Measurements from ENCODE around the gene PARVB. TPM values are rescaled to one million over a fixed set of nuclear protein-coding genes. Genes with fewer than 3 reads are reported as not detected.
"Not testable (repeated sequence)": the region's sequence is repeated elsewhere in the genome, so short reads cannot be mapped to it uniquely, and the experiment has no call there.

The PARVB gene
- total and polyA plus RNA-seq, 4 experiments from 2014 or later: 3.4 to 17.0 (median 9.8) TPM

DNA sequence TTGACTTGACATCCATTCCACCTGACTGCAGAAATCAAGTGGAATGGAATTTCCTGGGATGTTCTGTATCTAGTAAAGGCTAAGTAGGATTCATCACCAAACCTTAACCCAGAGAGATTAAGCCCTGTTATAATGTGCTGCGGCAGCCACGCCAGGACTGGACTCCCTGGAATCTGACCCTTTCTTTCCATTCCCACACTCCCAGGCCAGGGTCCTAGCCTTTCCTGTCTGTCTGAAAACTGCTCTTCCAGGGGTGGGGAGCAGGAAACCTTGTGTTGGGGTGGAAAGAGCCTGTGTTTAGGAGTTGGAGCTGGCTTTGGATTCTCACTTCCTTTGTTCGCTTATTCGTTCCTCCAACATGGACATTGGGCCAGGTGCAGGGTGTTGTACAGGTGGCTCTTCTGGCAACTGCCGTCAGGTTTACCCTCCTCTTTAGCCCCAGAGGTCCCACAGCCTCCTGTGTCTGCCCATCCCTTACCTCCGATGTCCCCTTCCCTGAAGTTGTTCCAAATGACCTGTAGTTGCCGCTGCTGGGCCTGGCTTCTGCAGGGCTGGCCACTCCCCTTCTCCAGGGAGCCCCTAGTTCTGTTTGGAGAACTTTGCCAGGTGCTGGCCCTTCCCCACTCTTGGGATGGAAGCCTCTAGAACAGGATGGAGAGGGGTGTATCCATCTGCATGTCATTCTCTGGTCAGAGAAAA lies 20.5 kb upstream of the PARVB start:
- CTCF ChIA-PET (ENCODE audit: partially characterized antibody): interaction anchor here (5.8 kb wide), 1 partner anchor 10 kb away, joined by 28 read pairs; no protein-coding TSS in a partner anchor
- H3K27me3 ChIP-seq (ENCODE audit: insufficient read depth, low read length): no peaks in the 10 kb centered on the region

DNA sequence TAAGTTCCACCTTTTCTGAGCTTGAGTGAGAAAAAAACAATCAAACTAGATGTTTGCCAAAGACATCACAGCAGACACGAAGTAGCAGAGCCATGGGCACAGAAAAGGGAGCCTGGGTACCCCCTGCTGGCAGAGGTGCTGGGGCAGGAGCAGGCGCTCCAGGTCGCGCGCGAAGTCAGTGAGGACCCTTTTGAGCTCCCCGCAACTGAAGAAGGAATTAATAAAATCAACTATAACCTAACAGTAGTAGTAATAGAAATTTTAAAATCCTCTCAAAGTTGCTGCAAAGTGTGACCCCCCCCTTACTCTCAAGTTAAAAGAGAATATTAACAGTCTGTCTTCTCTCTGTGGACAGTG lies 20.0 kb upstream of the PARVB start:
- peaks cover 0 to 1% (median 0%) of the 10 kb centered on the region in 4 donors for H3K4me1 Mint-ChIP-seq
- H3K9me3 Mint-ChIP-seq: peaks cover 0 to 7% (median 2%) of the 10 kb centered on the region in 8 donors
- H3K36me3 ChIP-seq (ENCODE audit: insufficient read depth, low read length): no peaks in the 10 kb centered on the region
- peaks cover under 1 to 21% of the 10 kb centered on the region in 2 donors for H3K36me3 Mint-ChIP-seq
- H3K4me3 Mint-ChIP-seq: no peak overlapping the region
- no peaks in the 10 kb centered on the region for H3K27me3 Mint-ChIP-seq
- H3K4me3 ChIP-seq (ENCODE audit: low read length in 2 of 2): no peak overlapping the region
- H3K27ac ChIP-seq (ENCODE audit: low read depth, low read length): no peak overlapping the region
- DNase-seq: no peak
- H3K27me3 ChIP-seq (ENCODE audit: insufficient read depth, low read length): no peaks in the 10 kb centered on the region
- POLR2A ChIA-PET (ENCODE audit: partially characterized antibody): interaction anchor here (1.0 kb wide), 1 partner anchor 23 kb away, joined by 3 read pairs; no protein-coding TSS in a partner anchor
- no peaks in the 10 kb centered on the region for H3K4me1 ChIP-seq (ENCODE audit: insufficient read depth, low read length)
- no peak overlapping the region for H3K27ac Mint-ChIP-seq
- intact Hi-C loops (cut with micrococcal nuclease): no loop called here
- H3K9me3 ChIP-seq (ENCODE audit: control insufficient read depth in 1 of 2, low read length in 2 of 2): no peaks in the 10 kb centered on the region
- CTCF ChIA-PET (ENCODE audit: partially characterized antibody): interaction anchor here (5.8 kb wide), 1 partner anchor 11 kb away, joined by 28 read pairs; no protein-coding TSS in a partner anchor

More for the DNA sequence above, 20.5 kb upstream of the PARVB start:
- Histone ChIP-seq H3K36me3 (ENCODE audit: insufficient read depth, low read length) (no peaks in the 10 kb centered on the region), H3K4me3 (ENCODE audit: low read length in 2 of 2) (no peak overlapping the region), H3K9me3 (ENCODE audit: control insufficient read depth in 1 of 2, low read length in 2 of 2) (no peaks in the 10 kb centered on the region), H3K4me1 (ENCODE audit: insufficient read depth, low read length) (no peaks in the 10 kb centered on the region), H3K27ac (ENCODE audit: low read depth, low read length) (no peak overlapping the region)
- H3K27ac Mint-ChIP-seq: no peak overlapping the region
- DNase-seq: no peak
- H3K4me1 Mint-ChIP-seq: peaks cover 0 to 1% (median 0%) of the 10 kb centered on the region in 4 donors
- H3K36me3 Mint-ChIP-seq: peaks cover 6 to 26% of the 10 kb centered on the region in 2 donors
- POLR2A ChIA-PET (ENCODE audit: partially characterized antibody): no interaction called here
- peaks cover 0 to 7% (median 2%) of the 10 kb centered on the region in 8 donors for H3K9me3 Mint-ChIP-seq
- intact Hi-C loops (cut with micrococcal nuclease): no loop called here
- H3K27me3 Mint-ChIP-seq: no peaks in the 10 kb centered on the region
- no peak overlapping the region for H3K4me3 Mint-ChIP-seq

DNA sequence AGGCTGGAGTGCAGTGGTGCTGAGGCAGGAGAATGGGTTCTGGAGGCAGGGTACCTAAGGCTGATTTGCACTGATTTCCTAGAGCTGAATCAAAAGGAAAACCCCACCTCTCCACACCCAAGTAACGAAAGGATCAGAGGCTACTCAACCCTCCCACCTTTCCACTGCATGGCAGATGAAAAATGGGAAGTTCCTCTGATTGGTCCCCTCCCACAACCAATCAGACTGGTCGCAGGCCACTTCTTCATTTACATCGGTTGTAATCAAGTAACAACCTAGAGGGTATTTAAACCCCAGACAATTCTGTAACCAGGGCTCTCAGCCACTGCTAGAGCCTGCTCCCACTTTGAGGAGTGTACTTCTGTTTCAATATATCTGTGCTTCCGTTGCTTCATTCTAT lies 18.6 kb upstream of the PARVB start:
- Histone ChIP-seq H3K27ac (ENCODE audit: low read depth, low read length) (no peak overlapping the region), H3K36me3 (ENCODE audit: insufficient read depth, low read length) (no peaks in the 10 kb centered on the region), H3K27me3 (ENCODE audit: insufficient read depth, low read length) (no peaks in the 10 kb centered on the region), H3K4me1 (ENCODE audit: insufficient read depth, low read length) (no peaks in the 10 kb centered on the region), H3K9me3 (ENCODE audit: control insufficient read depth in 1 of 2, low read length in 2 of 2) (no peaks in the 10 kb centered on the region), H3K4me3 (ENCODE audit: low read length in 2 of 2) (no peak overlapping the region)
- DNase-seq: no peak
- intact Hi-C loops (cut with micrococcal nuclease): no loop called here
- Mint-ChIP-seq H3K36me3 (peaks cover 0 to 20% of the 10 kb centered on the region in 2 donors), H3K27ac (no peak overlapping the region), H3K4me3 (no peak overlapping the region), H3K27me3 (no peaks in the 10 kb centered on the region), H3K9me3 (peaks cover 0 to 7% (median 2%) of the 10 kb centered on the region in 8 donors), H3K4me1 (peaks cover 0 to 1% (median 0%) of the 10 kb centered on the region in 4 donors)
- POLR2A ChIA-PET (ENCODE audit: partially characterized antibody): no interaction called here
- CTCF ChIA-PET (ENCODE audit: partially characterized antibody): interaction anchor here (5.8 kb wide), 1 partner anchor 12 kb away, joined by 28 read pairs; no protein-coding TSS in a partner anchor

DNA sequence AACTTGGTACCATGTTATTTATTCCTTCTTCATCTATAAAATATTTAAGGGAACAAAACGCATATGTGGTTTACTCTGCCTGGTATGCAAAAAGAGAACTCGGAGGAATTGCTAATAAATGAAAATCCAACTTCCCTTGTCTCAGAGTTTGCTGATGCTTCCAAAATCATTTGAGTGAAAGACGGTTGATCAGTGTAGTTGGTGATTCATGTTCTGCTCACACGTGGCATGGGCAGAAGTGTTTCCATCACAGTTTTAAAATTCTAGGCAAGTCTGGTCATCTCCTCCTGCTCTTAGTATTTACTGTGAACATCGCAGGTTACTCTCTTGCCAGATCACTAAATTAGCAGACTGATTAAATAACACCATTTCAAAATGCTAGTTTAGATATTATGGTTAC lies 11.9 kb upstream of the PARVB start:
- no peak overlapping the region for H3K4me3 ChIP-seq (ENCODE audit: low read length in 2 of 2)
- H3K27ac ChIP-seq (ENCODE audit: low read depth, low read length): no peak overlapping the region
- DNase-seq: no peak
- Mint-ChIP-seq H3K4me3 (no peak overlapping the region), H3K36me3 (peaks cover 0 to 5% of the 10 kb centered on the region in 2 donors), H3K4me1 (no peaks in the 10 kb centered on the region), H3K27me3 (no peaks in the 10 kb centered on the region), H3K27ac (no peak overlapping the region), H3K9me3 (no peaks in the 10 kb centered on the region)
- no peaks in the 10 kb centered on the region for H3K9me3 ChIP-seq (ENCODE audit: control insufficient read depth in 1 of 2, low read length in 2 of 2)
- H3K27me3 ChIP-seq (ENCODE audit: insufficient read depth, low read length): no peaks in the 10 kb centered on the region
- H3K4me1 ChIP-seq (ENCODE audit: insufficient read depth, low read length): no peaks in the 10 kb centered on the region
- CTCF ChIA-PET (ENCODE audit: partially characterized antibody): interaction anchor here (0.9 to 1.7 kb wide), 2 partner anchors 18 to 615 kb away, joined by 3 to 5 read pairs; no protein-coding TSS in a partner anchor
- POLR2A ChIA-PET (ENCODE audit: partially characterized antibody): no interaction called here
- no peaks in the 10 kb centered on the region for H3K36me3 ChIP-seq (ENCODE audit: insufficient read depth, low read length)
- intact Hi-C loops (cut with micrococcal nuclease): no loop called here

DNA sequence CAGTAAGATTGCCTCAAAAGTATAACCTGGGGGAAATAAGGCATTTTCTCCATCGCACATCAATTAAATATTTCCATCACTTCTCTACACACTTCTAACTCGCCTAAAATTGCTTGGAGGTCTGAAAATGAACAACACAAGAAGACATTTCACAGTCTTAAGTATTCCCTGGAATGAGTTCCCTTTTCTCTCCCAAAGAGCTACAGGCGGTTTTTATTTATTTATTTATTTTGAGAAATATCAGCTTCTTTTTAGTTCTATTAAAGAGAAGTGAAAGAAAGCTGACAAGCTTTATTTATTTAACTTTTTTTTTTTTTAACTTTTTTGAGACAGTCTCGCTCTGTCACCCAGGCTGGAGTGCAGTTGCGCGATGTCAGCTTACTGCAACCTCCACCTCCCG lies 11.5 kb upstream of the PARVB start:
- Mint-ChIP-seq H3K27me3 (no peaks in the 10 kb centered on the region), H3K4me3 (no peak overlapping the region), H3K36me3 (peaks cover 0 to 2% of the 10 kb centered on the region in 2 donors), H3K4me1 (no peaks in the 10 kb centered on the region), H3K9me3 (no peaks in the 10 kb centered on the region), H3K27ac (peak overlapping the region in 1 of 7 donors; percentile 41)
- H3K9me3 ChIP-seq (ENCODE audit: control insufficient read depth in 1 of 2, low read length in 2 of 2): no peaks in the 10 kb centered on the region
- no peaks in the 10 kb centered on the region for H3K36me3 ChIP-seq (ENCODE audit: insufficient read depth, low read length)
- ChIA-PET POLR2A (ENCODE audit: partially characterized antibody) (no interaction called here), CTCF (ENCODE audit: partially characterized antibody) (interaction anchor here (0.9 kb wide), 1 partner anchor 614 kb away, joined by 3 read pairs; no protein-coding TSS in a partner anchor)
- intact Hi-C loops (cut with micrococcal nuclease): no loop called here
- H3K4me1 ChIP-seq (ENCODE audit: insufficient read depth, low read length): no peaks in the 10 kb centered on the region
- no peak overlapping the region for H3K4me3 ChIP-seq (ENCODE audit: low read length in 2 of 2)
- no peak overlapping the region for H3K27ac ChIP-seq (ENCODE audit: low read depth, low read length)
- no peak for DNase-seq
- no peaks in the 10 kb centered on the region for H3K27me3 ChIP-seq (ENCODE audit: insufficient read depth, low read length)

DNA sequence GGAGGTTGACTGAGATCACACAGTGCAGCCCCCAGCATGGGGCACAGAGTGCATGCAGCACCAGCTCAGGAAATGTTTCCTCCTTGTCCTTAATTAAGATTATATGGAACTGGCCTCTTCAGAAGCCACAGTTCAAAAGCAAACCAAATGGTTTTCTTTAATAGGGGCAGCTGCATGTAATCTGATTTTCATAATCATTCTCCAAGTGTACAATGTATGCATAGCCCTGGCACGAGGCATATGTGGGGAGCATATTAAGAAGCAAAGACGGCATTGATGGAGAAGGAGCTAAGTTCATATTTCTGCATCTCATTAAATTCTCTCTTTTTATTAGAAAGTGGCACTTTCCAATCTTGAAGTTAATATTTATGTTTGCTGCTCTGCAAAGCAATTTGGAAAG lies 9.9 kb upstream of the PARVB start:
- Mint-ChIP-seq H3K36me3 (no peaks in the 10 kb centered on the region), H3K27me3 (no peaks in the 10 kb centered on the region), H3K9me3 (no peaks in the 10 kb centered on the region), H3K4me3 (no peak overlapping the region), H3K27ac (no peak overlapping the region), H3K4me1 (no peaks in the 10 kb centered on the region)
- Histone ChIP-seq H3K27me3 (ENCODE audit: insufficient read depth, low read length) (no peaks in the 10 kb centered on the region), H3K4me1 (ENCODE audit: insufficient read depth, low read length) (no peaks in the 10 kb centered on the region), H3K36me3 (ENCODE audit: insufficient read depth, low read length) (no peaks in the 10 kb centered on the region), H3K9me3 (ENCODE audit: control insufficient read depth in 1 of 2, low read length in 2 of 2) (no peaks in the 10 kb centered on the region), H3K27ac (ENCODE audit: low read depth, low read length) (no peak overlapping the region), H3K4me3 (ENCODE audit: low read length in 2 of 2) (no peak overlapping the region)
- intact Hi-C loops (cut with micrococcal nuclease): no loop called here
- CTCF ChIA-PET (ENCODE audit: partially characterized antibody): no interaction called here
- no peak for DNase-seq
- POLR2A ChIA-PET (ENCODE audit: partially characterized antibody): no interaction called here

DNA sequence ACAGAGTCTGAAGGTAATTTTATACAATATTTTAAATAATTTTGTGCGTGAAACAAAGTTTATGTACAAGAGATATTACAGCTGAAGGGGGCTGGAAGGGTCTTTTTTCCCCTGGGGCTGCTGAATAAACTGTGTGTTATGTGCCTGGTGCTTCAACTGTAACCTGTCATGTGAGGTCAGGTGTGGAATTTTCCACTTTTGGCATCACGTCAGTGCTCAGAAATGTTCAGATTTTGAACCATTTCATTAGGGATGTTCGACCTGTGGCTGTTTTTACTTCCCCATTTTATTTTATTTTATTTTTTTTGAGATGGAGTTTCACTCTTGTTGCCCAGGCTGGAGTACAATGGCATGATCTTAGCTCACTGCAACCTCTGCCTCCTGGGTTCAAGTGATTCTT lies 7.5 kb upstream of the PARVB start:
- H3K27ac Mint-ChIP-seq; H3K4me3 ChIP-seq (ENCODE audit: low read length in 2 of 2); POLR2A ChIA-PET (ENCODE audit: partially characterized antibody); H3K36me3 Mint-ChIP-seq; H3K36me3 ChIP-seq (ENCODE audit: insufficient read depth, low read length); H3K9me3 ChIP-seq (ENCODE audit: control insufficient read depth in 1 of 2, low read length in 2 of 2); H3K27me3 ChIP-seq (ENCODE audit: insufficient read depth, low read length); H3K4me3 Mint-ChIP-seq; DNase-seq; intact Hi-C loops (cut with micrococcal nuclease); H3K27me3 Mint-ChIP-seq; CTCF ChIA-PET (ENCODE audit: partially characterized antibody); H3K9me3 Mint-ChIP-seq; H3K4me1 ChIP-seq (ENCODE audit: insufficient read depth, low read length); H3K27ac ChIP-seq (ENCODE audit: low read depth, low read length); H3K4me1 Mint-ChIP-seq: not testable (repeated sequence)

All from CD4-positive, alpha-beta memory T cell (primary cell).